HEK293 (cell line): ENCODE results near the gene CD96.

ENCODE experiments used
- KLF16 ChIP-seq: fragments of 450-650 bp; formaldehyde crosslinking; IDR thresholded peaks from 2 replicates; pipeline ENCODE4 v1.5.1; 2017; ENCODE audit warnings: missing biosample characterization, missing genetic modification characterization
- YY1 ChIP-seq: fragments of 450-650 bp; formaldehyde crosslinking; IDR thresholded peaks from 2 replicates; pipeline ENCODE4 v1.5.1; 2018; ENCODE audit warnings: missing biosample characterization, missing genetic modification characterization
- ZBTB17 ChIP-seq: fragments of 450-650 bp; formaldehyde crosslinking; IDR thresholded peaks from 2 replicates; pipeline ENCODE4 v1.5.1; 2016; ENCODE audit warnings: missing biosample characterization, missing genetic modification characterization
- ZBTB7A ChIP-seq: fragments of 450-650 bp; formaldehyde crosslinking; IDR thresholded peaks from 2 replicates; pipeline ENCODE4 v1.5.1; 2016; ENCODE audit warnings: low read depth, missing biosample characterization, missing genetic modification characterization
- ZNF624 ChIP-seq: fragments of 450-650 bp; formaldehyde crosslinking; IDR thresholded peaks from 2 replicates; pipeline ENCODE4 v1.5.1; 2017; ENCODE audit warnings: missing biosample characterization, missing genetic modification characterization
- TF ChIP-seq, protein P1 (sequence below): fragments of 450-650 bp; formaldehyde crosslinking; IDR thresholded peaks from 2 replicates; pipeline ENCODE4 v1.5.1; 2016; ENCODE audit warnings: missing biosample characterization, missing genetic modification characterization
- TF ChIP-seq, protein P2 (sequence below): fragments of 450-650 bp; formaldehyde crosslinking; IDR thresholded peaks from 2 replicates; pipeline ENCODE4 v1.5.1; 2016; ENCODE audit warnings: missing biosample characterization, missing genetic modification characterization, low read depth
- TF ChIP-seq, protein P3 (sequence below): fragments of 450-650 bp; formaldehyde crosslinking; IDR thresholded peaks from 2 replicates; pipeline ENCODE4; 2016; ENCODE audit warnings: missing biosample characterization, missing genetic modification characterization
- TF ChIP-seq, protein P4 (sequence below): fragments of 450-650 bp; formaldehyde crosslinking; IDR thresholded peaks from 2 replicates; pipeline ENCODE4 v1.5.1; 2016; ENCODE audit warnings: missing biosample characterization, missing genetic modification characterization

DNA sequence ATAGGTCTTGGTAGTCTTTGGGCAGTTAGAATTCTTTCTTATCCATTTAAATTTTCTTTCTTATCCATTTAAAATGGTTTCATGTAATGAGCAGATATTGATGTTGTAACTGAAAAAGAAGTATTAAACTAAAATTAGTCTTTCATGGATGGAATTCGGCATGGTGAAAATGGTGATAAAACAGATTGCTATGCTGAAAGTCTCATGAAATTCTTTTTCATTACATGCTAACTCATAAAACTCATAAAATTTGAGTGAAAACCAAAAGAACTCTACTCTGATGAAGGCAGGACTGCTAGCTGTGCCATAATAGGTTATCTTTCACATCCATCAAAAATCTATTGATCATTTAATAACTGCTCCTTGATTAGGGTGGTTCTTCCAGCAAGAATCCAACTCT, 3.9 kb upstream of the CD96 start:
- no peak for TF ChIP-seq YY1 (tag by site-specific recombination)
- TF ChIP-seq, protein P1, sequence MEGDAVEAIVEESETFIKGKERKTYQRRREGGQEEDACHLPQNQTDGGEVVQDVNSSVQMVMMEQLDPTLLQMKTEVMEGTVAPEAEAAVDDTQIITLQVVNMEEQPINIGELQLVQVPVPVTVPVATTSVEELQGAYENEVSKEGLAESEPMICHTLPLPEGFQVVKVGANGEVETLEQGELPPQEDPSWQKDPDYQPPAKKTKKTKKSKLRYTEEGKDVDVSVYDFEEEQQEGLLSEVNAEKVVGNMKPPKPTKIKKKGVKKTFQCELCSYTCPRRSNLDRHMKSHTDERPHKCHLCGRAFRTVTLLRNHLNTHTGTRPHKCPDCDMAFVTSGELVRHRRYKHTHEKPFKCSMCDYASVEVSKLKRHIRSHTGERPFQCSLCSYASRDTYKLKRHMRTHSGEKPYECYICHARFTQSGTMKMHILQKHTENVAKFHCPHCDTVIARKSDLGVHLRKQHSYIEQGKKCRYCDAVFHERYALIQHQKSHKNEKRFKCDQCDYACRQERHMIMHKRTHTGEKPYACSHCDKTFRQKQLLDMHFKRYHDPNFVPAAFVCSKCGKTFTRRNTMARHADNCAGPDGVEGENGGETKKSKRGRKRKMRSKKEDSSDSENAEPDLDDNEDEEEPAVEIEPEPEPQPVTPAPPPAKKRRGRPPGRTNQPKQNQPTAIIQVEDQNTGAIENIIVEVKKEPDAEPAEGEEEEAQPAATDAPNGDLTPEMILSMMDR: no peak
- TF ChIP-seq ZBTB17 (tag by site-specific recombination): no peak
- TF ChIP-seq, protein P2, sequence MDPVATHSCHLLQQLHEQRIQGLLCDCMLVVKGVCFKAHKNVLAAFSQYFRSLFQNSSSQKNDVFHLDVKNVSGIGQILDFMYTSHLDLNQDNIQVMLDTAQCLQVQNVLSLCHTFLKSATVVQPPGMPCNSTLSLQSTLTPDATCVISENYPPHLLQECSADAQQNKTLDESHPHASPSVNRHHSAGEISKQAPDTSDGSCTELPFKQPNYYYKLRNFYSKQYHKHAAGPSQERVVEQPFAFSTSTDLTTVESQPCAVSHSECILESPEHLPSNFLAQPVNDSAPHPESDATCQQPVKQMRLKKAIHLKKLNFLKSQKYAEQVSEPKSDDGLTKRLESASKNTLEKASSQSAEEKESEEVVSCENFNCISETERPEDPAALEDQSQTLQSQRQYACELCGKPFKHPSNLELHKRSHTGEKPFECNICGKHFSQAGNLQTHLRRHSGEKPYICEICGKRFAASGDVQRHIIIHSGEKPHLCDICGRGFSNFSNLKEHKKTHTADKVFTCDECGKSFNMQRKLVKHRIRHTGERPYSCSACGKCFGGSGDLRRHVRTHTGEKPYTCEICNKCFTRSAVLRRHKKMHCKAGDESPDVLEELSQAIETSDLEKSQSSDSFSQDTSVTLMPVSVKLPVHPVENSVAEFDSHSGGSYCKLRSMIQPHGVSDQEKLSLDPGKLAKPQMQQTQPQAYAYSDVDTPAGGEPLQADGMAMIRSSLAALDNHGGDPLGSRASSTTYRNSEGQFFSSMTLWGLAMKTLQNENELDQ (tag by site-specific recombination): no peak
- TF ChIP-seq, protein P3, sequence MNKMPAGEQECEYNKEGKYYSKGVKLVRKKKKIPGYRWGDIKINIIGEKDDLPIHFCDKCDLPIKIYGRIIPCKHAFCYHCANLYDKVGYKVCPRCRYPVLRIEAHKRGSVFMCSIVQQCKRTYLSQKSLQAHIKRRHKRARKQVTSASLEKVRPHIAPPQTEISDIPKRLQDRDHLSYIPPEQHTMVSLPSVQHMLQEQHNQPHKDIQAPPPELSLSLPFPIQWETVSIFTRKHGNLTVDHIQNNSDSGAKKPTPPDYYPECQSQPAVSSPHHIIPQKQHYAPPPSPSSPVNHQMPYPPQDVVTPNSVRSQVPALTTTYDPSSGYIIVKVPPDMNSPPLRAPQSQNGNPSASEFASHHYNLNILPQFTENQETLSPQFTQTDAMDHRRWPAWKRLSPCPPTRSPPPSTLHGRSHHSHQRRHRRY (tag by site-specific recombination): no peak
- TF ChIP-seq KLF16 (tag by site-specific recombination): no peak
- TF ChIP-seq ZNF624 (tag by site-specific recombination): no peak
- TF ChIP-seq, protein P4, sequence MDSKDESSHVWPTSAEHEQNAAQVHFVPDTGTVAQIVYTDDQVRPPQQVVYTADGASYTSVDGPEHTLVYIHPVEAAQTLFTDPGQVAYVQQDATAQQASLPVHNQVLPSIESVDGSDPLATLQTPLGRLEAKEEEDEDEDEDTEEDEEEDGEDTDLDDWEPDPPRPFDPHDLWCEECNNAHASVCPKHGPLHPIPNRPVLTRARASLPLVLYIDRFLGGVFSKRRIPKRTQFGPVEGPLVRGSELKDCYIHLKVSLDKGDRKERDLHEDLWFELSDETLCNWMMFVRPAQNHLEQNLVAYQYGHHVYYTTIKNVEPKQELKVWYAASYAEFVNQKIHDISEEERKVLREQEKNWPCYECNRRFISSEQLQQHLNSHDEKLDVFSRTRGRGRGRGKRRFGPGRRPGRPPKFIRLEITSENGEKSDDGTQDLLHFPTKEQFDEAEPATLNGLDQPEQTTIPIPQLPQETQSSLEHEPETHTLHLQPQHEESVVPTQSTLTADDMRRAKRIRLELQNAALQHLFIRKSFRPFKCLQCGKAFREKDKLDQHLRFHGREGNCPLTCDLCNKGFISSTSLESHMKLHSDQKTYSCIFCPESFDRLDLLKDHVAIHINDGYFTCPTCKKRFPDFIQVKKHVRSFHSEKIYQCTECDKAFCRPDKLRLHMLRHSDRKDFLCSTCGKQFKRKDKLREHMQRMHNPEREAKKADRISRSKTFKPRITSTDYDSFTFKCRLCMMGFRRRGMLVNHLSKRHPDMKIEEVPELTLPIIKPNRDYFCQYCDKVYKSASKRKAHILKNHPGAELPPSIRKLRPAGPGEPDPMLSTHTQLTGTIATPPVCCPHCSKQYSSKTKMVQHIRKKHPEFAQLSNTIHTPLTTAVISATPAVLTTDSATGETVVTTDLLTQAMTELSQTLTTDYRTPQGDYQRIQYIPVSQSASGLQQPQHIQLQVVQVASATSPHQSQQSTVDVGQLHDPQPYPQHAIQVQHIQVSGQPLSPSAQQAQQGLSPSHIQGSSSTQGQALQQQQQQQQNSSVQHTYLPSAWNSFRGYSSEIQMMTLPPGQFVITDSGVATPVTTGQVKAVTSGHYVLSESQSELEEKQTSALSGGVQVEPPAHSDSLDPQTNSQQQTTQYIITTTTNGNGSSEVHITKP: no peak
- TF ChIP-seq ZBTB7A: no peak
